ENCODE data around the gene EPS8.

The EPS8 gene

GRCh38 chr12:15789220-15790171, at the start of gene EPS8:
EPS8 (minus strand) TSS chr12:15789388; CDS start chr12:15682951, 106,437 bp downstream.
- DNase-seq (ENCODE audit: low spot score): peak; percentile 92
- no peak for TF ChIP-seq CTCF (IDR thresholded peaks at IDR 0.05; ENCODE audit: extremely low read depth, missing control alignments)

DNA sequence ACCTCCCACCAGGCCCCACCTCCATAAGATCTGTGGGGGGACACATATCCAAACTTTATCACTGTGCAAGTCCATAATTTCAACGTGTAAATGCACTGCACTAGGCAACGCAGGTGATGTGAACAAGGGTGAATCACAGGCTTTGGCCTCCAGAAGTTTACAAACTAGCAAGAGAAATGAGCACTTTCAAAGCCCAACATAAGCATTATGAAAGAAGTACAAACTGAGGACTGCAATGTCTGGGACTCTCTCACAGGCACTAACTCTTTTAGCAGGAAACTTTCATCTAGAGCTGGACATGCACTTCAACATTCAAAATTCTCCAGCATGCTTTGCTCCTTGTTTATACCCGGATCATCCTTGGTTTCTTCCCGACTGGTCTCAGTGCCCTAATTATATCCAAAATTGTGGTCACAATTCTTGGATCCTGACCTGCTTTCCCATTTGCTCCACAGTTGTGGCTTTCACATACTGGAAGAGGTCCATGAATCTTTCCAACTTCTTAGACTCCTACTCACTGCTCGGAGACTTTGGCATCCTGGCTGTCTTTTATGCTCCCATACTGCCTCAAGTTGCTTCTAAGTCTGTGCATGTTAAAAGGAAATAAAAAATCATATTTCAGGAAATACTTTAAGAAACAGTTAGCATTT, 48.1 kb upstream of the EPS8 start:
- no peak for DNase-seq (ENCODE audit: low spot score)
- no peak for TF ChIP-seq CTCF (IDR thresholded peaks at IDR 0.05; ENCODE audit: extremely low read depth, missing control alignments)

DNA sequence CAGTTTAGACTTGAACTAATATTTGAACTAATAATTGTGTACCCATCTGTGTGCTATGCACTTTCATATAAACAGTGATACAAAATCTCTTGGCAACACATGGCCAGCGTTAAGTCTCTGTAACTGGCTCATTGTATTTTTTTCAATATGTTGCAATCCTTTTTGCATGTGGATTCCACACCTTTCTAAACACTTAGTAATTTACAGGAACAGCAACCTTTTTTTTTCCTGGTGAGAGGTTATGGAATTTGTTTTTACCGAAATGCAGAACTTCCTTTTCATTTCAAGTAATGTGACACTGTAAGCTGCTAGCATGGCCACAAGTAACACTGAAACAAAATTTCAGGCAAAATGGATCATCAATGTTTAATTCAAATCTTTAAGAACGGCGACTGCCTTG, 45.4 kb upstream of the EPS8 start:
- DNase-seq (ENCODE audit: low spot score): no peak
- TF ChIP-seq CTCF (IDR thresholded peaks at IDR 0.05; ENCODE audit: extremely low read depth, missing control alignments): no peak

DNA sequence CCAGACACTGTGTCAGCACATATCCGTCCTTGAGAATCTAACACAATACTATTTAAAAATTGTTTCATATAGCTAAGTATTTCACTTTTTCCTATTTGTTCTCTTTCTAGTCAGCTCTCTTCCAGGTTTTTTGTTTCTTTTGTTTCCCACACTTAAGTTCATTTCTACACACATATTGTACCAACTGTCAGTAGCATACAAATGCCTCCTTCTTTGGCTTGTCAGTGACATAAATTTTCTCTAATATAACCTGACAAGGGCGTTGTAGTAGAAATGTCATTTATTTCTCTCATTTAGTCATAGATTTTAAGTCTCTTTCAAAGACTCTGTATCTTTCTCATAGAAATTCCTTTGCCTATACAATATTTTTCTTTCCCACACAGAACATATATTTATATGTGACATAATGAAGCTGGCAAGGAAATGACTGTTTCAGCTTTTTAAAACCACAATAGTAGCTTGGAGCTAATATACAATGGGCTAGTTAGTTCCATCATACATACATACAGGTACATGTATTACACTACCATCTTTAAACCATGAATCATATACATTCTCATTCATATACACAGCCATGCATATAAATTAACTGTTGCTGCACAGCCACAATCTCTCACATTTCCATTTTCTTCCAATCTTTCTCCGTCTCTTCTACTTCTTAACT, 42.3 kb upstream of the EPS8 start:
- no peak for TF ChIP-seq CTCF (IDR thresholded peaks at IDR 0.05; ENCODE audit: extremely low read depth, missing control alignments)
- no peak for DNase-seq (ENCODE audit: low spot score)

GRCh38 chr12:15830538-15830937, 41.4 kb upstream of the EPS8 start:
- TF ChIP-seq CTCF (IDR thresholded peaks at IDR 0.05; ENCODE audit: extremely low read depth, missing control alignments): no peak
- DNase-seq (ENCODE audit: low spot score): no peak

DNA sequence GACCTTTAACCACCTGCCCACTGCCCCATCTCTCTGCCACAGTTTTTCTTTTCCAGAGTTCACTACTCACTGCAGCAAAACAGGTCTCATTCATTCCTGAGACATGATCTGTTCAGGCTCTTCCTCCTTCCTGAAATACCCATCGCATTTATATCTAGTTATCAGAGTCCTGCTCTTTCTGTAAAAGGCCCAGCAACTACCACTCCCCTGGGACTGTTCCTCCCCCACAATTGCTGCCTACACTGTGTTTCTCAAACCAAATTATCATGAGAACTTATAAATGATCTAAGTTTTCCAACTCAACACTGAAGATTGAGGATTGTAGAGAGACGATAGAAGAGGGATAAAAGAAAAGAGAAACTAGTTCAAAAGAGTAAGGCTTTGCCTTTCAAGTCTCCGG, 40.8 kb upstream of the EPS8 start:
- no peak for DNase-seq (ENCODE audit: low spot score)
- no peak for TF ChIP-seq CTCF (IDR thresholded peaks at IDR 0.05; ENCODE audit: extremely low read depth, missing control alignments)

DNA sequence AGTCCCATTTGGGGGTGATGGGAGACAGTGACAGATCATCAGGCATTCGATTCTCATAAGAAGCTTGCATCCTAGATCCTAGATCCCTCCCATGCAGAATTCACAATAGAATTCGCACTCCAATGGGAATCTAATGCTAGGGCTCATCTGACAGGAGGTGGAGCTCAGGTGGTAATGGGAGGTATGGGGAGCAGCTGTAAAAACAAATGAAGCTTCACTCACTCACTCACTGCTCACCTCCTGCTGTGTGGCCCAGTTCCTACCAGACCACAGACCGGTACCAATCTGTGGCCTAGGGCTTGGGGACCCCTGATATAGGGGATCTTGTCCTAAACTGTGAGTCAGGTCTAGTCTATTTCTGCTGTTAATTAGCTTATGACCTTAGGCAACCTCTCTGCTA, 40.1 kb upstream of the EPS8 start:
- no peak for TF ChIP-seq CTCF (IDR thresholded peaks at IDR 0.05; ENCODE audit: extremely low read depth, missing control alignments)
- no peak for DNase-seq (ENCODE audit: low spot score)
